ENCODE measurements around the gene GPC5. TPM values are rescaled to one million over a fixed set of nuclear protein-coding genes. Genes with fewer than 3 reads are reported as not detected.

GPC5 gene
- total RNA-seq, 1 donor from 2014 or later = 0.57 TPM

DNA sequence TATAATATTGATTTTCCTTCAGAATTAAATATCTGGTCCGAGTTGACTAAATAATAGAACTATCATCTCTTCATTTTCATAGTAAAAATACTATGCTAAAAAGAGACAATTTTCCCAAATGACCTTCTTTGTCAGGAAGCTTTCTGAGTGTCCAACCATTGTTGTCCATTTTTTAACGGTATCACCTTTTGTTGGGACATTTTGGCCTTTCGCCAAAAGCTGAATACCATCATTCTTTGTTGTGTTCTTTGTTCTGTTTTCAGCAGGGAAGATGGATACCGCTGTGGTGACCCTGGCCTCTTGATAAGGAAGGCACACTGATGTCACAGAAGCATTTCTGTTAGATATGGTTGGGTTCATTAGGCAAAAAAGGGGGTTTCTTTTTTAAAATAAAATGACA lies 1173.8 kb downstream of the GPC5 start:
- no peaks in the 10 kb centered on the region for H3K36me3 Mint-ChIP-seq (ENCODE audit: insufficient read depth)
- H3K27ac Mint-ChIP-seq = no peak overlapping the region
- peaks cover 3% of the 10 kb centered on the region for H3K27me3 Mint-ChIP-seq
- TF ChIP-seq, protein P1, sequence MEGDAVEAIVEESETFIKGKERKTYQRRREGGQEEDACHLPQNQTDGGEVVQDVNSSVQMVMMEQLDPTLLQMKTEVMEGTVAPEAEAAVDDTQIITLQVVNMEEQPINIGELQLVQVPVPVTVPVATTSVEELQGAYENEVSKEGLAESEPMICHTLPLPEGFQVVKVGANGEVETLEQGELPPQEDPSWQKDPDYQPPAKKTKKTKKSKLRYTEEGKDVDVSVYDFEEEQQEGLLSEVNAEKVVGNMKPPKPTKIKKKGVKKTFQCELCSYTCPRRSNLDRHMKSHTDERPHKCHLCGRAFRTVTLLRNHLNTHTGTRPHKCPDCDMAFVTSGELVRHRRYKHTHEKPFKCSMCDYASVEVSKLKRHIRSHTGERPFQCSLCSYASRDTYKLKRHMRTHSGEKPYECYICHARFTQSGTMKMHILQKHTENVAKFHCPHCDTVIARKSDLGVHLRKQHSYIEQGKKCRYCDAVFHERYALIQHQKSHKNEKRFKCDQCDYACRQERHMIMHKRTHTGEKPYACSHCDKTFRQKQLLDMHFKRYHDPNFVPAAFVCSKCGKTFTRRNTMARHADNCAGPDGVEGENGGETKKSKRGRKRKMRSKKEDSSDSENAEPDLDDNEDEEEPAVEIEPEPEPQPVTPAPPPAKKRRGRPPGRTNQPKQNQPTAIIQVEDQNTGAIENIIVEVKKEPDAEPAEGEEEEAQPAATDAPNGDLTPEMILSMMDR (IDR thresholded peaks at IDR 0.05; ENCODE audit: unreplicated experiment) = no peak
- H3K4me1 Mint-ChIP-seq (ENCODE audit: low read depth) = peaks cover 7% of the 10 kb centered on the region
- H3K9me3 Mint-ChIP-seq (ENCODE audit: low read depth) = no peaks in the 10 kb centered on the region
- no peak overlapping the region for H3K4me3 Mint-ChIP-seq (ENCODE audit: low read depth)
- no peak for DNase-seq (ENCODE audit: low spot score, unreplicated experiment)

DNA sequence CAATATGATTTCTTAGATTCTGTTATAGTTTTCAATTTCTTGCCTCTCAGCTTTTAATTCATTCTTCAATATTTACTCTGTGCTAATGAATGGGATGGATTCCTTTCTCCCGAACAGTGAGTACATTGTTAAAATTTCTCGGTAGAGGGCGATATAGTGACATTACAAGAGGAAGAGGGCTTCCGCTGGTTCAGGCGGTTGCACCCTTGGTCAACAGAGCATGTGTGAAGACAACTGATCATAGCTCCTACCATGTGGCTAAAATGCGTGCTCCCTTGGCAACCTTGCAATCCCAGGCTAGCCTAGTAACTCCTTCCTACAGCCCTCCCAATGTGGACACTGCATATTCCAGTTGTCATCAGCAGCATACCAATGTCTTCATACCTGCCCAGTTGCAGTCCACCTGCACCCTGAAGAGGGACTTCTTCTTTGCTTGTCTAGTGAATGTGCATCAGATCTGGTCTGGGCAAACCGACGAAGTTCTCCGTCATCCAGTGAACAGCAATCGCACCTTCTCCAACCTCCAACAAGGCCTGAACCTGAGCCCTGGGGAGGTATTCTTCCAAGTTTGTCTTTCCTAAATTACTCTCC lies 1175.1 kb downstream of the GPC5 start:
- TF ChIP-seq, protein P1 (IDR thresholded peaks at IDR 0.05; ENCODE audit: unreplicated experiment) = peak; percentile 57
- Mint-ChIP-seq H3K4me3 (ENCODE audit: low read depth) (no peak overlapping the region), H3K27ac (no peak overlapping the region), H3K9me3 (ENCODE audit: low read depth) (peaks cover 3% of the 10 kb centered on the region), H3K4me1 (ENCODE audit: low read depth) (peaks cover 7% of the 10 kb centered on the region), H3K27me3 (peaks cover 3% of the 10 kb centered on the region), H3K36me3 (ENCODE audit: insufficient read depth) (no peaks in the 10 kb centered on the region)
- DNase-seq (ENCODE audit: low spot score, unreplicated experiment) = no peak

DNA sequence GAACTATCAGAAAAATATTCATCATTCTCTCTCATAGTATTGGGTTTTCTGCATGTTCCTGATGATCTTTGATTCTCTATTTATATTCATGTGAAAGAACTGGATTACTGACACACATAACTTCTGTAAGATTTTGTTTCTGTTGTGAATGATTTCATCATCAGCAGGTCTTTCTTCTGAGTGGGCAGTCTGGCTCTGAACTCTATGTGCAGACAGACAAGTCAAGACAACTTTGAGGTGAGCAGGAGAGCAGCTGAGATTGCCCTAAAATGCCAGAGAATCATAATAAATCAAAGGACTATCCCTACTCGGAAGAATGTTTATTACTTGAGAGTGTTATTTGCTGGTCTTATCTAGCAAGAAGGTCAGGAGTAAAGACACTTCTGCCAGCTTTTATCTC lies 1176.1 kb downstream of the GPC5 start:
- TF ChIP-seq, protein P1 (IDR thresholded peaks at IDR 0.05; ENCODE audit: unreplicated experiment) = no peak
- DNase-seq (ENCODE audit: low spot score, unreplicated experiment) = no peak
- Mint-ChIP-seq H3K4me1 (ENCODE audit: low read depth) (peaks cover 7% of the 10 kb centered on the region), H3K4me3 (ENCODE audit: low read depth) (no peak overlapping the region), H3K36me3 (ENCODE audit: insufficient read depth) (no peaks in the 10 kb centered on the region), H3K9me3 (ENCODE audit: low read depth) (peaks cover 3% of the 10 kb centered on the region), H3K27ac (no peak overlapping the region), H3K27me3 (peaks cover 3% of the 10 kb centered on the region)

DNA sequence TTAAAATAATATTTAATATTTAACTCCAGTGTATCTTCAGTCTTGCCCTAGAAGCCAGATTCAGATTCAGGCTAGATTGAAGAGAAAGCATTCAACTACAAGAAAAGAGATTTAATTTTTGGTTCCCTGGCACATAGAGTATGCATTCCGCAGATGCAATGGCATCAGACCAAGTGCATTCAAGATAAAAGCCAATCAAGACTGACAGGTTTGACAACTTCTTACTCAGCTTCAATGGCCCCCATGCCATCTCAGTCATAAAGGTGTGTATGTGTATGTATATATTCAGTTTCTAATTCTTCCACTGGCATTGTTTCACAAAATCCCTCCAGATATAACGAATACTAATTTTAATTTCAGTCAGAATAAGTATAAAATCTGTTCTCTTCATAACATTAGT lies 1177.4 kb downstream of the GPC5 start:
- Mint-ChIP-seq H3K27ac (no peak overlapping the region), H3K9me3 (ENCODE audit: low read depth) (peaks cover 3% of the 10 kb centered on the region), H3K36me3 (ENCODE audit: insufficient read depth) (no peaks in the 10 kb centered on the region), H3K4me3 (ENCODE audit: low read depth) (no peak overlapping the region), H3K4me1 (ENCODE audit: low read depth) (peaks cover 7% of the 10 kb centered on the region), H3K27me3 (peaks cover 3% of the 10 kb centered on the region)
- TF ChIP-seq, protein P1 (IDR thresholded peaks at IDR 0.05; ENCODE audit: unreplicated experiment) = no peak
- no peak for DNase-seq (ENCODE audit: low spot score, unreplicated experiment)

DNA sequence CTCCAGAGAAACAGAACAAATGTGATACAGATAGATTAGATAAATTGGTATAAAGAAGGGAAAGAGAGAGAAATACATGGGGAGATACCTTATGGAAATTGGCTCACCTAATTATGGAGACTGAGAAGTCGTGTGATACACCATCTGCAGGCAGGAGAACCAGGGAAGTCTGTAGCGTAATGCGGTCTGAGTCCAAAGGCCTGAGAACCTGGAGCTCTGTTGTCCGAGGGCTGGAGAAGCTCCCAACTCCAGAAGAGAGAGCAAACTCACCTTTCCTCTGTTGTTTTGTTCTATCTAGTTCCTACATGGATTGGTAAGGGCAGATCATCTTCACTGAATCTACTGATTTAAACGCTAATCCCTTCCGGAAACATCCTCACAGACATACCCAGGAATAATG lies 1179.9 kb downstream of the GPC5 start:
- H3K36me3 Mint-ChIP-seq (ENCODE audit: insufficient read depth) = no peaks in the 10 kb centered on the region
- peaks cover 4% of the 10 kb centered on the region for H3K4me1 Mint-ChIP-seq (ENCODE audit: low read depth)
- H3K27me3 Mint-ChIP-seq = peaks cover 3% of the 10 kb centered on the region
- TF ChIP-seq, protein P1 (IDR thresholded peaks at IDR 0.05; ENCODE audit: unreplicated experiment) = no peak
- H3K9me3 Mint-ChIP-seq (ENCODE audit: low read depth) = peaks cover 8% of the 10 kb centered on the region
- no peak overlapping the region for H3K4me3 Mint-ChIP-seq (ENCODE audit: low read depth)
- no peak for DNase-seq (ENCODE audit: low spot score, unreplicated experiment)
- H3K27ac Mint-ChIP-seq = no peak overlapping the region

Data from progenitor cell of endocrine pancreas (in vitro differentiated cells).